SIG-M5 treated with dmso at 0.1 percent for 504 hours (cell line): Measurements from ENCODE around the gene CRABP1.
"Not testable (repeated sequence)": the region's sequence is repeated elsewhere in the genome, so short reads cannot be mapped to it uniquely, and the experiment has no call there.

Experiments
- DNase-seq: peaks from one replicate; lab custom pipeline; 2025; ENCODE audit not compliant: unreplicated experiment; lab: John Stamatoyannopoulos, UW

Gene CRABP1

DNA sequence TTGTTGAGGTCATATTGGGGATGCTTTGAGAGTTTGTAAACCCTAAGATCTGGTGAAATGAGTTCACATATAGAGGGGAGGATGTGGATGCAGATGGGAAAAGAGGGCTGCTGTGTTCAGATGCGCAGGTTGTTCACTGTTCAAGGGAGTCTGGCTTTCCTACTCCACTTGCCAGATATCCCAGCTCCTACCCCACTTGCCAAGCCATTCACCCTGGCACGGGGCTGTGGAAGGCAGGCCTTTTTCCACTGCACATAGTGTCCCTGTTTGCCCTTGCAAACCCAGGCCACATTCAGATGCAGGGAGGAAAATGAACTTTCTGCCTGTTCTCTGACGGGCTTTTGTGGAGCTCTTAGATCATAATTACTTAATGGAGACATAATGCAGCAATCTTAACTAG lies 29.0 kb downstream of the CRABP1 start:
- DNase-seq, result no peak

DNA sequence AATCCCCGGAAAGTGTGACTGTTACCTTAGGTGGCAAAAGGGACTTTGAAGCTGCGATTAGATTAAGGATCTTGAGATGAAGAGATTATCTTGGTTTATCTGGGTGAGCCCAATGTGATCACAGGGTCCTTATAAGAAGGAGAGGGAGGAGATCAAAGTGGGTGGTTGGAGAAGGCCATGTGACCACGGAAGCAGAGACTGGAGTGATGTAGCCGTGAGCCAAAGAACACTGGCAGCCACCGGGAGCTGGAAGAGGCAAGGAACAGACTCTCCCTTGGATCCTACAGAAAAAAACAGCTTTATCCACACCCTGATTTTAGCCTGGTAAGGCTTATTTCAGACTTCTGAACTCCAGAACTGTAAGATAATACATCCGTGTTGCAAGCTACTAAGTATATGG lies 29.9 kb downstream of the CRABP1 start:
- no peak for DNase-seq

DNA sequence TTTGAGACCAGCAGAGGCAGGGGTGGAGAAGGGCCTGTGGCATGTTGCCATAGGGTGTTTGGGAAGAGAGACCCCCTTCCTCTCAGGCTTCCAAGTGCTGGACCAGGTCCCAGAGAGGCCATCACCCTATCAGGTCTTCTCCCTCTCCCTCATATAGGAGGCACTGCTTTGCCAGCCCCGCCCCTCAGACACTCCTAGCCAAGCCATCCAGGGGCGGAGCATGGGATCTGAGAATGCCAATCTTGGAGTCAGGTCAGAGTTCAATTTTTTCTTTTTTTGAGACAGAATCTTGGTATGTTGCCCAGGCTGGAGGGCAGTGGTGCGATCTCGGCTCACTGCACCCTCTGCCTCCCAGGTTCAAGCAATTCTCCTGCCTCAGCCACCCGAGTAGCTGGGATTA lies 32.7 kb downstream of the CRABP1 start:
- DNase-seq, result no peak

DNA sequence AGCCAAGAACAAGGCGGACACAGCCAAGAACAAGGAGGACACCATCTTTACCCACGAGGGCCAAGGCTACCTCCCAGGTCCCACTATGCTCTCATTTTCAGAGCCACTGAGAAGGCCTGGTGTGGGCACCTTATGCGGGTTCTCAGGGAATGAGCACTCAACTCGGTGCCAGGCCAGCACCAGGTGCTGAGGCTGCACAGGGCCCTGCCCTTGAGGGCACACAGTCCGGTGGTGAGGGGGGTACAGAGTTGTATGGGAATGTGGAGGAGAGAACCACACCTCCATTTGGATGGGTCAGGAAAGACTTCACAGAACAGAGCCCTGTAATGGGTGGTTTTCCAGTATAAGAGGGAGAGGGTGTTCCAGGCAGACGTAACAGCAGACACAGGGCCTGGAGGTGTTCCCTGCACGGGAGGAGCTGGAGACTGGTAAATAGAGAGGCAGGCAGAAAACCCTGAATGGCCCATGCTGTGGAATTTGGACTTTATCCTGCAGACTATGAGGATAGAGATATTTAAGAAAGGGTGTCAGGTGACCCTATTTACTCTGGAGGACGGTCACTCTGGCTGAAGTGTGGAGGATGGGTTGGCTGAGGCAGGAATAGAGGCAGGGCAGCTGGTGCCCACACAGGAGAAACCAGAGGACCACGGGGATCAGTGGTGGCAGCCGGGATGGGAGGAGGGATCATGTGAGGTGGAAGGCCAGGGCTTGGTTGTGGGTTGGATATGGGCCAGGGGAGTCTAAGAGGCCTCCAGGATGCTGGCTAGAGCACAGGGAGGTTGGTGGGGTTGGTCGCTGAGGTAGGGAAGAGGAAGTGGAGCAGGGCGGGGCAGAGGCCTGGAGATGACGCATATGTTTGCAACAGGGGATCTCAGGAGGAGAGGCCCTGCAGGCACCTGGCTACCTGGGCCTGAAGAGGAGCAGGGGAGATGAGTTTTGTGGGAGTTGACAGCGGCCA lies 34.6 kb downstream of the CRABP1 start:
- peak; percentile 63 for DNase-seq

DNA sequence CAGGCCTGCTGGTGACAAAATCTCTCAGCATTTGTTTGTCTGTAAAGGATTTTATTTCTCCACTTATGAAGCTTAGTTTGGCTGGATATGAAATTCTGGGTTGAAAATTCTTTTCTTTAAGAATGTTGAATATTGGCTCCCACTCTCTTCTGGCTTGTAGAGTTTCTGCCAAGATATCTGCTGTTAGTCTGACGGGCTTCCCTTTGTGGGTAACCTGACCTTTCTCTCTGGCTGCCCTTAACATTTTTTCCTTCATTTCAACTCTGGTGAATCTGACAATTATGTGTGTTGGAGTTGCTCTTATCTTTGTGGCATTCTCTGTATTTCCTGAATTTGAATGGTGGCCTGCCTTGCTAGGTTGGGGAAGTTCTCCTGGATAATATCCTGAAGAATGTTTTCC lies 40.0 kb downstream of the CRABP1 start:
- not testable (repeated sequence) for DNase-seq

DNA sequence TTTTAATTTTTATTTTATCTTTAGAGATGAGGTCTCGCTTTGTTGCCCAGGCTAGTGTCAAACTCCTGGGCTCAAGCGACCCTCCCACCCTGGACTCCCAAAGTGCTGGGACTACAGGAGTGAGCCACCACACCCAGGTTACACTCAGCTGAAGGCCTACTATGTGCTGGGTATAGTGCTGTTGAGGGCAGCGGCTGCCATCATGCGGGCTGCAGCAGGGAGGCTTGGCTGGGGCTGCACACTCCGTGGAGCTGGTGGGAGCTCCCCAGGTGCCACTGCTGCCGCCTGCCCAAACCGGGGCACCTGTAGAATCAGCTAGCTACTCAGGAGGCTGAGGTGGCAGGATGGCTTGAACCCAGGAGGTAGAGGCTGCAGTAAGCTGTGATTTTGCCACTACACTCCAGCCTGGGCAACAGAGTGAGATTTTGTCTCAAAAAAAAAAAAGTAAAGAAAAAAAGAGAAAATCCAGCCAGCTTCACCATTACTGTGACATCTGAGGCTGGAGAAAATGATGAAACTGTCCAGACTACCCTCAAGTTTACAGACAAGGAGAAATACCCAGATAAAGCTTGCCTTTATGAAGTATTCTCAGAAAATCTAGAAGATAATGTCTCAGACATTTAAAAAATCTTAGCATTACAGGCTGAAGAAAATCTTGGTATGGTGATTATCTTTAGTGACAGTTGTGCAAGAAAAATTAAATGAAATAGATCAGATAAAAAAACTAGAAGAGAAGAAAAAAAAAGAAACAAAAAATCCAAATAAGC lies 42.1 kb downstream of the CRABP1 start:
- no peak for DNase-seq

DNA sequence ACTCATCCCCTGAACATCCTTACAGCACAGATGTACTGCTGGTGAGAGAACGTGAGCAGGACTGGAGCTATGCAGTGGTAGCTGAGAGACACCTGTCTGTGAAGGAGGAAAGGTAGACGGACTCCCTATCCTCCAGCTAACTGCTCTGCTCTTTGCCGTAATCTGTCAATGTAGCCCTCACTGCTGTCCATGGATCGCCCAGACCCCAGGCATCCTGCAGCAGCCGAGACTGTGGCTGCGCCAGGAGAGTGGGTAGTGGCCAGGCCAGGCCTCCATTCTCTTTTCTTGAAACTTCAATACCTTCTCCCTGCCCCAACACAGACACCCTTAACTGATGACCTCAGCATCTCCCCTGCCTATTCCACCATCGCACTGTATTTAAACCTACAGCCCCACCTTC lies 44.5 kb downstream of the CRABP1 start:
- DNase-seq, result no peak

DNA sequence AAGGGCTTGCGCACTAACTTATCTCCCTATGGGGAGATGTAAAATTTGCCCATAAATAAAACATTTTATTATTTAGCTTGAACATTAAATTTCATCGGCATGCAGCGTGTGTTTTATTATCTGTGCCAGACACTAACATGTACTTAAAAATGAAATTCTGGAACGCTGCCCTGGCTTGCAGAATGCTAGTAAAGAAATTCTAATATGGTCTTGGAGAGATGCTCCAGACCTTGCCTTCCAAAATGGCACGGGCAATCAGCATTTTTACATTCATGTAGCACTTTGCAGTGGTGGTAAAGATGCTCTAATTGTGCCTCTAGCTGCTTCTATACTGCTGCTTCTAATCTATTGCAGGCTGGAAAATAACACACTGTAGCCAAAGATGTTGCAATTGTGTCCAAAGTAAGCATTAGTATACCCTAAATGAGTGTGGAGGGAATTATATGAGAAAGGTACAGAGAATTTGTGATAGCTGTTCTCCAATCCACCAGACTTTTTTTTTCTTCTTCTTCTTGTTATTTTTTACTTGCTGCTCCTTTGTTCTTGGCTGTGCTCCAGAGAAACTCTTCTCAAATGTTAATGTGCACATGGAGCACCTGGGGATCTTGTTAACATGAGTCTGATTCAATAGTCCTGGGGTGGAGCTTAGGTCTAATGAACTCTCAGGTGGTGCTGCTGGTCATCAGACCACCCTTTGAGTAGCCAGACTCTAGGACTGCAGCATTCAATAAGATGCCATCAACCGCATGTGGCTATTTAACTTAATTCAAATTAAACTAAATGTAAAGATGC lies 47.3 kb downstream of the CRABP1 start:
- DNase-seq, result no peak

DNA sequence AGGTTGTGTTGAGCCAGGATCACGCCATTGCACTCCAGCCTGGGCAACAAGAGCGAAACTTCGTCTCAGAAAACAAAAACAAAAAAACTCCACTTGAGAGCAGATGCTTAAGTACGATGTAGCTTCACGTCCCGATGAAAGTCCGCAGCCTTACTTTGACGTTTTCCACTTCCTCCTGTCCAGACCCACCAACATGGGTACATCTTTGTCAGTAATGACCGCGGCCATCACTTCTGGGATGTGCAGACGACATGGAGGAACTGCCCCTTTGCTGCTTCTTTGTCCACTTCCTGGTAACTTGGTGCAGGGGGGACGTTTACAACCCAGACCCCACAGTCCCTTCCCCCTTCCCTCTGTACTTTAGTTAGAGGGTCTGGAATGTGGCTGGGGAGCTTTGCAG lies 48.7 kb downstream of the CRABP1 start:
- DNase-seq, result no peak

DNA sequence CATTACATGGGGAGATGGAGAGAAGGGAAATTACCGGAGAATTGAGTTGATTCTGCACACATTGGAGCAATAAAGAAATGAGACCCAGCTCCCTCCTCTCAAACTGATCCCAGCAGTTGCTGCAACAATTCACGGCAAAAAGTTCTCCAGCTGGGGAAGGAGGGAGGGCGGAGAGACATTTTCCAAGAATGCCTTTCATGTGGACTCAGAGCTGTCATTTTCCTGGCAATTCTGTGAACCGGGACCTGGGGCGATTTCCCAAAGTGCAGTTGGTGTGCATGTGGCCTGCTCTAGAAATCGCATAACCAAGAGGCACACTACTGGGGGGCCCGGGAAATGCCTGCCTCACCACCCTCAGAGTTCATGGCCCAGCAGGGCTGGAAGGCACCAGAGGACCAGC lies 49.2 kb downstream of the CRABP1 start:
- no peak for DNase-seq

DNA sequence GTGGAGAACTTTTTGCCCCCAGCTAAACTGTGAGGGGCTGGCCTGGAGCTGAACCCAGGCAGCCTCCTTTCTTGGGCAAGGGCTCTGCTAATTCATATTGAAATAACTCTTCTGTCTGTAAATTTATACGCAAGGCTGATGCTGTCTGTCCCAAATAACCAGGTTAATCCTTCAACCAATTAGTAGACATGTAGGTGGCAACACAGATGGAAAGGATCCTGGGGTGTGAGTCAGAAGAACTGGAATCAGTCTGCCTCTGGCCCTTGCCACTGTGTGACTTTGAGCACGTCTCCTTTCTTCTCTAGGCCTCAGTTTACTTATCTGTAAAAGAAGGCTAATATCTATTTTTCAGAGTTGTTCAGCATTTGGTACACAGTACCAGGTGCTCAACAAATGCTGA lies 49.6 kb downstream of the CRABP1 start:
- no peak for DNase-seq

DNA sequence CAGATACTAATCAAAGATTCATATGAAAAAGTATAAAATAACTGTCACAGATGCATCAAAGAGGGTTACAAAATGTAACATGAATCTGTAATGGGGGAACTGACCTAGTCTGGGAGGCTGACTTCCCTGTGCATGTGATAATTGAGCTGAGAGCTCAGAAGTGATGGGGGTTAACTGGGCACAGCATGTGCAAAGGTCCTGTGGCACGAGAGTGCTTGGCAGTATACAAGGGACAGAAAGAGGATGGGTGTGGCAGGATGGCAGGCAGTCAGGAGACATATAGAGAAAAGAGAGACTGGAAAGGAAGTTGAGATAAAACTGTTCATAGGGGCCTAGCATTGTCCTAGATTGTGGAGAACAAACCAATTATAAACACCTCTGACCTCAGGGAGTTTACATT lies 50.1 kb downstream of the CRABP1 start:
- DNase-seq, result no peak

DNA sequence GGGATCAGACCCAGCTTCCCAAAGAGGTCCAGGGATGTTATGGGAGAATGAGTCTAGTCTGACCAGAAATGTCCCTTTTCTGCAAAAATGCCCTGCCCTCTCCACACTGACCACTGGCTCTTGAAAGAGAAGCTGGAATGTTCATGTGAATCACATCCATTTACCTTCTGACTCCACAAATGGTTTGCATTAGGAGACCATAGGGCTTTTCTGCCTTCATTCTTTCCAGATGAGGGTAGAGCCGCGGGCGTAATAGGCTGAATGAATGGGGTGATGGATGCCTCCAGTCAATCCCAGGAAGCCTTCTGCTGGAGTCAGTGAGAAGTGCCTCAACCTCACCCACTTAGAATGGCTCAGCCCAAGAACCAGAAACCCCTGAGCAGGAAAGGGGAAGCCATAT lies 50.7 kb downstream of the CRABP1 start:
- DNase-seq, result no peak

DNA sequence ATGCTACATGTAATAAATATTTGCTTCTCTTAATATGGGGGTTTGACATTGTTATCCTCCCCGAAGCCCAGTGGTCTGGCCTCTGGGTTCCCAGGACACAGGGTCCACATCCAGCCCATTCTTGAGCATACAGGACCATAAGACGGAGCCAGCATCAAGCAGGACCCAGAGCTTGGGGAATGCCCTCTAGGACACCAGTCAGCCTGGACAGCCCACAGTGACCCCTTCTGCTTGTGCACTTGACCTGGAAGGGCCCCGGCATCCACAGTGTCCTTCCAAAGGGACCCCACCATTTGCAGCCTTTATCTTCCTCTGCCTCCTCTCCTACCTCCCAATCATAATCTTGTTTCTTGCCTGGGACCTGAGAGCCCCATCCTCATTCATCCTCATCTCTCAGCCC lies 51.6 kb downstream of the CRABP1 start:
- no peak for DNase-seq

DNA sequence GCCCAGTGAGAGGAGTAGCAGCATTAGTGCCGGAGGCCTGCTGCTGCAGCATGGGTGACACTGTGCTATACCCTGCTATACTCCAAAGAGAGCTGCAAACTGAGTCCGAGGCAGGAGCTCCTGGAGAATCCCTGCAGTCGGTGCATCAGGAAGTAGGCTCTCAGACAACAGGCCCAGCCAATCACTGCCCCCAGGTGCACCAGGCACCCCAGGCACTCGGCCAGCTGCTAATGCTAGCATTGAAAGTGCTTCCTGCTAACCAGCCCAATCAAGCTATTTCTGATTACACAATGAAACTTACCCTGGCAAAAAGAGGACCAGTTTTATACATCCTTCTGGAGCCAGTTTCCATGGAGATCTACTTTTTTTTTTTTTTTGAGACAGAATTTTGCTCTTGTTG lies 52.3 kb downstream of the CRABP1 start:
- DNase-seq, result no peak

DNA sequence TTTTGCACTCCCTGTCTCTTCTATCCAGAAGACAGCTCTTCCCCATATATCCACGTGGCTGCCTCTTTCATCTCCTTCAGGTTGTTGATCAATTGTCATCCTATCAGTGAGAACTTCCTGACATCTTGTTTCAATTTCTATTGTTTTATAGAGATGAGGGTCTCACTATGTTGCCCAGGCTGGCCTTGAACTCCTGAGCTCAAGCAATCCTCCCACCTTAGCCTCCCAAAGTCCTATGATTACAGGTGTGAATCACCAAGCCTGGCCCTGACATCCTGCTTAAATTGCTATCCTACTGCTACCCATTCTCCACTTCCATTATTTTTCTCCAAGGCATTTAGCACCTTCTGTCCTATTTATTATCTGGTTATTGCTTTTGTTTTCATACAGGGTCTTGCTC lies 53.0 kb downstream of the CRABP1 start:
- no peak for DNase-seq

DNA sequence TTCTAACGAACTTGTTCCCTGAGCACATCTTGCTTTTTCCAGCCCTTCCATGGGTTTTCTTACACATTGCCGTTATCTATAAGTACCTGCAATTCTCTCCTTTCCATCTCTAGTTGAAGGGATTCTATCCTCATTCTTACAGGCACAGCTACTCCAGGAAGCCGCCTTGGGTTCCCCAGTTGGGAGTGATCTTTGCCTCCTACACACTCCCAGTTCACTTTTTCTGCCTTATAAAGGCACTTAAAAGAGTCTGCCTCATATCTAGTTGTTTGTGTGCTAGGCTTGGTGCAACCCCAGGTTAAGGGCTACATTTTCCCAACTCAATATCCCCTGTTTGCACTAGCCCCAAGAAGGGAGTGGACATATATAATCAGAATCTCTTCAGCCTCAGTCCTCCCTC lies 53.9 kb downstream of the CRABP1 start:
- DNase-seq, result no peak

DNA sequence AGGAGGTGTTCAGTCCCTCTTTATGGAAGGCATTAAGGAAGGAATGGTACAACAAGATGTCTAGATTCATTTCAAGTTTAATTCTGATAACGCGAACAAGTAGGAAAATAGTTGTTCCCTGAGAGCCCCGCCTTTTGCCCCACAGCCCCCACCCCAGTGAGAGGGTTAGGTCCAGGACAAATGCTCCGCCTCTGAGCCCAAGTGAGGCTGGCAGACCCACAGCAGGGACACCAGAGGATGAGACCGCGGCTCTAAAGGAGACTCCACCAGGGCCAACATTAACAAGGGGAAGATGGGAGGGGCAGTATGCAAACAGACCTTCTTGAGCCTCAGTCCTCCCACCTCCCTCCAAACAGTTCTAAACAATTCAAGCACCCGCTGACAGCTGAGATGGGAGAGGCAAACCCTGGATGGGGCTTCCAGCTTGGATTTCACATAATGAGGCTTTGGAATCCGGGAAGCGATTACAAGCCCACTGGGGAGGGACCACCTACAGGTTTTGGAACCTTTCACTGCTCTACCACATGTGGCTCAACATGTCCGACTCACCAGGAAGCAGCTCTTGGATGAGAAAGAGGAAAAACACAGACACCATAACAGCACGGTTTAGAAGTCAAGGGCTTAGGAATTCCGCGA lies 54.9 kb downstream of the CRABP1 start:
- no peak for DNase-seq

DNA sequence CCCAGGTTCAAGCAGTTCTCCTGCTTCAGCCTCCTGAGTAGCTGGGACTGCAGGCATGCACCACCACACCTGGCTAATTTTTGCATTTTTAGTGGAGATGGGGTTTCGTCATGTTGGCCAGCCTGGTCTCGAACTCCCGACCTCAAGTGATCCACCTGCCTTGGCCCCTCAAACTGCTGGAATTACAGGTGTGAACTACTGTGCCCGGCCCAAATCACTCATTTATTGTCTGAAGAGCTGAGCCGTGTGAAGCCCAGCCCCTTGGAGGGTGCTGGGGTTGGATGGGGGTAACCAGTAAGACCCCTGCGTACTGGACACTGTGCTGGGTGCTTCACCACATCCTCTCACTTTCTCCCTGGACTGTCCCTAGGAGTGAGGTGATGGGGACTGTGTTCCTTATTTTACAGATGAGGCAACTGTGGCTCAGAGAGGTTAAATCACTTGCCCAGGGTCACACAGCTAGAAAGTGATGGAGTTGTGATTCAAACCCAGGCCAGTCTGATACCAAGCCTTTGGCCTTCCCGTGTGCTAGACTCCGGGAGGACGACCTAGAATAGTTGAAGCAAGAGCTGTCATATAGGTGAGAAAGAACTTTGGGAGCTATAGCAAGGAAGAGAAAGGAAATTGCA lies 56.1 kb downstream of the CRABP1 start:
- no peak for DNase-seq

DNA sequence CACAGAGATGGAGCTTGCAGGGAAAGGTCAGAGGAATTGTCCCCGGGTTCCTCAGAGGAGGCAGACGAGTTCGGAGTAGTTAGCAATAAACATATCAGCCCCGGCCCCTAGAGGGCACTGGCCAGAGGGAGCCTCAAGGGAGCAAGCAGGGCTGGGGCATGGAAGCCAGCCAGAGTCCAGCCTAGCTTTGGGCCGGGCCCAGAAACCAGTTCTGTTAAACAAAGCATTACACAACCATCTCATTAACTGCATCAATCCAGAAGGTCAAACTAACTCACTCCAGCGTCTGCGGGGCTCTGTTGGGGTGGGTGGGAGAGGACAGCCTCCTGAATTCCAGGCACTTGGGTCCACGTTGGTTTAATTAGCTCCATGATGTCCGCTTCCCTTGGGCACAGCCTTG lies 56.8 kb downstream of the CRABP1 start:
- DNase-seq, result peak; percentile 57

DNA sequence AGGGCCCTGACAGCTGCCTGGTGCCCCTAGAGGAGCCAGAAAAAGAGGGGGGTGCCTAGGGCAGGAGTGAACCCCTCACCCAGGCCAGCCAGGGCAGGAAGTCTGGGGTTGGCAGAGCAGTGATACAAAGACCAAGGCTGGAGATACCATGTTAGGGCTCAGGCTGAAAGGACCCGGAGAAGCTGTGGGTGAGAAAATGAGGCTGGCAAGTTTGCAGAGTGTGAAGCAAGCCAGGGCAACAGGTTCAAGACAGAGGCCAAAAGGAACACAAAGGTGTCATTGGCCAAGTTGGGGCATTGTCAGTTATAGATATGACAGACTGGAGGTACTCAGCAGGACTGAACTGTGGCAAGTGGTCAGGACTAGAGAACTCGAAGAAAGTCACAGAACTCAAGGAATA lies 57.2 kb downstream of the CRABP1 start:
- DNase-seq, result no peak
